ENCODE data around the gene TSPAN4. TPM values are rescaled to one million over a fixed set of nuclear protein-coding genes. Genes with fewer than 3 reads are reported as not detected.
A peak's percentile ranks its signal among the peaks of the same experiment; 100 is the strongest.

The TSPAN4 gene
- total RNA-seq, 2 donors from 2014 or later: 48.8 to 94.9 TPM

DNA sequence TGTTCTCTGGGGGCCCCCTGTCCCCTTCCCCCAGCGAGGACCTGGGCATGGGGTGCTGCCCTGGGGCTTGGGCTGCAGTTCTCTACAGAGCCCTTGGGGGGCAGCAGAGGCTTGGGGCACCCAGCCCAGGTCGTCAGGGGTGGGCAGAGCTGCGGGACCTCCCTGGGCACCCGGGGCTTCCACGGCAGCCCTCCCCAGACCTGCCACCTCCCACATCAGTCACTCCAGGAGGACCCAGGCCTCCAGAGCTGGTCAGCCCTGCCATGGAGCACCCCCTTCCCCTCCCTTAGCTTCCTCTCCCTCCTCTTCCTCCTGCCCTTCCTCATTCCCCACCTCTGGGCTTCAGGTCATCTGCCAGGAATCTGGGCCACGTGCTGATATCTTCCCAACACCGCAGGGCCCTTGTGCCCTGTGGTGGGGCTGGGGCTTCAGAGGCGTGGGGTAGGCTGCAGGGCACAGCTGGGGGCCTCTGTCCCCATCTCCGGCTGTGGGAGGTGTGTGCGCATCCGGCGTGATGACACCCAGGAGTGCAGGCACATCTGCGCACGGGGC lies 5.8 kb downstream of the TSPAN4 start:
- Histone ChIP-seq H3K27ac (no peak overlapping the region), H3K27me3 (replicated peaks; ENCODE audit: insufficient read depth) (no peaks in the 10 kb centered on the region), H3K9me3 (no peaks in the 10 kb centered on the region), H3K4me1 (replicated peaks) (peaks cover 26% of the 10 kb centered on the region), H3K36me3 (no peaks in the 10 kb centered on the region), H3K4me3 (no peak overlapping the region)
- no peak for DNase-seq (ENCODE audit: low spot score)
- no peak for TF ChIP-seq POLR2AphosphoS5 (IDR thresholded peaks at IDR 0.05)
- TF ChIP-seq, protein P1, sequence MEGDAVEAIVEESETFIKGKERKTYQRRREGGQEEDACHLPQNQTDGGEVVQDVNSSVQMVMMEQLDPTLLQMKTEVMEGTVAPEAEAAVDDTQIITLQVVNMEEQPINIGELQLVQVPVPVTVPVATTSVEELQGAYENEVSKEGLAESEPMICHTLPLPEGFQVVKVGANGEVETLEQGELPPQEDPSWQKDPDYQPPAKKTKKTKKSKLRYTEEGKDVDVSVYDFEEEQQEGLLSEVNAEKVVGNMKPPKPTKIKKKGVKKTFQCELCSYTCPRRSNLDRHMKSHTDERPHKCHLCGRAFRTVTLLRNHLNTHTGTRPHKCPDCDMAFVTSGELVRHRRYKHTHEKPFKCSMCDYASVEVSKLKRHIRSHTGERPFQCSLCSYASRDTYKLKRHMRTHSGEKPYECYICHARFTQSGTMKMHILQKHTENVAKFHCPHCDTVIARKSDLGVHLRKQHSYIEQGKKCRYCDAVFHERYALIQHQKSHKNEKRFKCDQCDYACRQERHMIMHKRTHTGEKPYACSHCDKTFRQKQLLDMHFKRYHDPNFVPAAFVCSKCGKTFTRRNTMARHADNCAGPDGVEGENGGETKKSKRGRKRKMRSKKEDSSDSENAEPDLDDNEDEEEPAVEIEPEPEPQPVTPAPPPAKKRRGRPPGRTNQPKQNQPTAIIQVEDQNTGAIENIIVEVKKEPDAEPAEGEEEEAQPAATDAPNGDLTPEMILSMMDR (IDR thresholded peaks at IDR 0.05): peak; percentile 40 to 91 (median 78)
- WGBS: 33% methylated on average over 14 of the region's 14 CpGs
- intact Hi-C loops (cut with DNase I): loop anchor here (5.0 to 10.0 kb wide), 4 partner anchors 64 to 616 kb away; partner anchors contain the start of genes AP2A2 and CHID1

DNA sequence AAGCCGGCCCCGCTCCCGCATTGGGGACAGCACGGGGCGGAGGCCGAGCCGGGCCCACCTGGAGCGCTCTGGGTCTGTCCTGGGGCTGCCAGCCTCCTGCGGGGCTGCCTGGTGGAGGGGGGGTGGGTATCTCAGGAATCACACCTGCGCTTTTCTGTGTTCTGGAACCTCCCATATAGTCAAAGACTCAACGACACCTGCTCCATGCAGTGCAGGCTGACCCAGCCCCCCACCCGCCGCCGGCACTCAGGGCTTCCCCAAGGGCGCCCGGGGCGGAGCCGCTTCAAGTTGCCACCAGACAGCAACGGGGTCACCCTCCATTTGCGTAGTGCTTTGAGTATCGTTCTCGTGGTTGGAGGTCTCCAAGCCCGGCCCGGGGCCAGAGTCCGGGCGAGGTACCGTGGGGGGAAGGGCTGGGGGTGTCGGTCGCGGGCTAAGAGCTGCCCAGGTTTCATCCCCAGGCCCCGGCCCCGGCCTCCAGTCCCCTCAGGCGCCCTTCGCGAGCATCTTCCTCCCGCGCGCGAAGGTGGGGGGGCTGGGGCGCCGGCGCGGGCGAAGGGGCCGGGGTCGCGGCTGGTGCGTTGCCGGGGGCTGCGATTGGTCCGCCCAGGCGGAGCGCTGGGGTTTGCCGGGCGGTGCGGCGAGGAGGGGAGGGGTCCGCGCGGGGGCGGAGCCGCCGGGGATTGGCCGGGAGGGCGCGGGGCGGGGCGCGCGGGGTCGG lies 6.6 kb downstream of the TSPAN4 start:
- H3K4me1 ChIP-seq (replicated peaks): peaks cover 21% of the 10 kb centered on the region
- no peaks in the 10 kb centered on the region for H3K9me3 ChIP-seq
- H3K36me3 ChIP-seq: no peaks in the 10 kb centered on the region
- DNase-seq (ENCODE audit: low spot score): no peak
- peak overlapping the region; percentile 37 to 44 for H3K4me3 ChIP-seq
- no peaks in the 10 kb centered on the region for H3K27me3 ChIP-seq (replicated peaks; ENCODE audit: insufficient read depth)
- intact Hi-C loops (cut with DNase I): loop anchor here (5.0 to 10.0 kb wide), 4 partner anchors 63 to 616 kb away; partner anchors contain the start of genes AP2A2 and CHID1
- H3K27ac ChIP-seq: no peak overlapping the region
- WGBS: 10% methylated on average over 23 of the region's 71 CpGs
- TF ChIP-seq POLR2A (IDR thresholded peaks at IDR 0.05): no peak
- no peak for TF ChIP-seq POLR2AphosphoS5 (IDR thresholded peaks at IDR 0.05)
- TF ChIP-seq, protein P1 (IDR thresholded peaks at IDR 0.05): no peak

DNA sequence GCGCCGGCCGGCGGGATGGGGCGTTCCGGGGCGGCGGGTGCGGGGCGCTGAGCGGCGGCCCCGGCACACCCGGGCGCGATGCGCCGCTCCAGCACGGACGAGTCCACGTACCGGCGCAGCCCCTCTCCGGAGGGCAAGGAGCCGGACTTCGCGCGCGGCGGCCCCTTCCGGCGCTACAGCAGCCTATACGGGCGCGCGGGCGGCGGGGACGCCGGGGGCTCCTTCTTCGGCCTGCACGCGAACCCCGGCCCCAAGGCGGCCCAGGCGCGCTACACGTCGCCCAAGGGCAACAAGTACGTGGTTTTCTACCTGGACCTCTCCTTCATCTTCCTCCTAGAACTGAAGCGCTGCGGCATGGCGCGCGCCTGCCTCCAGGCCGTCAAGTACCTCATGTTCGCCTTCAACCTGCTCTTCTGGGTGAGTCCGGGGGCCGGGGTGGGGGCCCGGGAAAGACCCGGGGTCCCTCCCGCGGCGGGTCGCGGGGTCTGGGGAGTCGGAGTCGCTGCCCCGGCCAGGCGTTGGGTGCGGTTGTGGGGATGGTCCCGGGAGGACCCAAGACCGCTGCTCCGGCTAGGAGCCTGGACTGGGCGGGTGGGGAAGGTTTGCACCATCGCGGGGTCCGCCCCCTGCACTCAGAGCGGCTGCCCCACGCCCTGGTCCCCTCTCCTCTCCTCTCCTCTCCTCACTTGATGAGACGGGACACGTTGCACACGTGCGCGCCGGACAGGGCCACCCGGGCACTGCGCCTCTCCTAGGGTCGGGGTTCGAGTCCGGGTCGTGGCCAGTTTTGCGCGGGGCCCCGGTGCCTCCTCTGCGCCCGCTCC lies 7.5 kb downstream of the TSPAN4 start:
- intact Hi-C loops (cut with DNase I): loop anchor here (2.0 to 10.0 kb wide), 5 partner anchors 62 to 615 kb away; partner anchors contain the start of genes AP2A2 and CHID1
- DNase-seq (ENCODE audit: low spot score): no peak
- Histone ChIP-seq H3K9me3 (no peaks in the 10 kb centered on the region), H3K27me3 (replicated peaks; ENCODE audit: insufficient read depth) (no peaks in the 10 kb centered on the region), H3K27ac (no peak overlapping the region), H3K4me3 (peak overlapping the region; percentile 37 to 44), H3K4me1 (replicated peaks) (peaks cover 16% of the 10 kb centered on the region), H3K36me3 (no peaks in the 10 kb centered on the region)
- TF ChIP-seq POLR2A (IDR thresholded peaks at IDR 0.05) (no peak), POLR2AphosphoS5 (IDR thresholded peaks at IDR 0.05) (no peak)
- TF ChIP-seq, protein P1 (IDR thresholded peaks at IDR 0.05): no peak
- 27% methylated on average over 52 of the region's 97 CpGs for WGBS

DNA sequence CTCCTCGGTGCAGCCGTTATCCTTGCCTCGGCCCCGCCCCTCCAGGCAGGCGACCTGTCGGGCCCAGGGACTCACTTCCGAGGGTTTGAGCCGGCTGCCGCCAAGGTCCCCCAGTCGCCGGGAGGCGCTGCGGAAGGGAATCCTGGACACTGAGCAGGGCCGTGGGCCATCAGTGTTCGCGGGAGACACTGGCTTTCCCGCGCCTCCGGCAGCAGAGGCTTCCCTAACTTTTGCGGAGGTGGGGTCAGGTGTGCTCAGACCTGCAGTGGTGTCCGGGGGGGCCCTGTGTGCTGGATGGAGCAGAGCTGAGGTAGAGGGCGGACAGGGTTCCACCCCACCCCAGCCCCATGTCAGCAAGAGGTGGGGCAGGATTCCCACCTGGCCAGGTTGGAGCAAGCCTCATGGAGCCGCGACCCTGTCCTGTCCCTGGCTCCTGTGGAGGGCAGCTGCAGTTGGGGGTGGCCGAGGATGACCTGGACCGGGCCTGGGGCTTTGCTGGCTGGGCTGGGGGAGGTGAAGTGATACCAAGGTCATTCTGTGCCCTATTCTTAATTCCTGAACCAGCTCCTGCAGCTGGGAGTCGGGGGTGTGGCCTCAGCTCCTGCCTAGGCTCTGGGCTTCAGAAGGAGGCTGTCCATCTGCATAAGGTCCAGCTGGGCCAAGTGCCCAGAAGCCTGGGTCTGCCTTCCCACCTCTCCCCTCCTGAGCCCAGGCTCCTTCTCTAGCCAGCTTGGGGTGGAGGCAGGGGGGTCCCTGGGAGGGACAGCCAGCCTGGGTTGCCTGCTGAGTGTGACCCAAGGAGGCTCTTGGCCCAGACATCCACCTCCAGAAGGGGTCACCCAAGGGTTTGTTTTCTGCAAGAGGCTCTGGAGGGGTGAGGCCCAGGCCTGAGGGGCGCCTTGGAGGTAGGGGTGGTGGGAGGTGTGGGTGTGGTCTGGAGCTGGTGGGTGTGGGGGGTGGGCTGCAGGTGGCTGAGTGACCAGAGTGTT lies 8.4 kb downstream of the TSPAN4 start:
- Histone ChIP-seq H3K27me3 (replicated peaks; ENCODE audit: insufficient read depth) (no peaks in the 10 kb centered on the region), H3K4me3 (no peak overlapping the region), H3K9me3 (no peaks in the 10 kb centered on the region), H3K4me1 (replicated peaks) (peaks cover 15% of the 10 kb centered on the region), H3K27ac (no peak overlapping the region), H3K36me3 (no peaks in the 10 kb centered on the region)
- WGBS: 64% methylated on average over 19 of the region's 28 CpGs
- TF ChIP-seq POLR2A (IDR thresholded peaks at IDR 0.05): no peak
- TF ChIP-seq, protein P1 (IDR thresholded peaks at IDR 0.05): no peak
- intact Hi-C loops (cut with DNase I): loop anchor here (2.0 kb wide), 1 partner anchor 200 kb away; no protein-coding TSS in a partner anchor
- no peak for DNase-seq (ENCODE audit: low spot score)
